Ovary (tissue), 3 donors: ENCODE data around the gene CELF4.

ENCODE experiments used
- EP300 ChIP-seq: sonication (generic); formaldehyde crosslinking; IDR thresholded peaks from one replicate; pipeline ENCODE4 v1.6.1; 2017; ENCODE audit warnings: antibody characterized with exemption
- POLR2A ChIP-seq: fragments of 450-650 bp; IDR thresholded peaks from one replicate; pipeline ENCODE4 v1.6.1; 2017; ENCODE audit warnings: antibody characterized with exemption, mild to moderate bottlenecking, moderate library complexity
- TF ChIP-seq, protein P1 (sequence below), 3 donors: fragments of 450-650 bp in 2 of 3; fragments of 200-600 bp in 1 of 3; IDR thresholded peaks; one replicate each; pipeline versions ENCODE4 v1.5.1 to v1.8.0; 2016 to 2022; ENCODE audit warnings: antibody characterized with exemption in 3 of 3, mild to moderate bottlenecking in 1 of 3
- donor health status: DM: no; HTN: no; CAD: no.

DNA sequence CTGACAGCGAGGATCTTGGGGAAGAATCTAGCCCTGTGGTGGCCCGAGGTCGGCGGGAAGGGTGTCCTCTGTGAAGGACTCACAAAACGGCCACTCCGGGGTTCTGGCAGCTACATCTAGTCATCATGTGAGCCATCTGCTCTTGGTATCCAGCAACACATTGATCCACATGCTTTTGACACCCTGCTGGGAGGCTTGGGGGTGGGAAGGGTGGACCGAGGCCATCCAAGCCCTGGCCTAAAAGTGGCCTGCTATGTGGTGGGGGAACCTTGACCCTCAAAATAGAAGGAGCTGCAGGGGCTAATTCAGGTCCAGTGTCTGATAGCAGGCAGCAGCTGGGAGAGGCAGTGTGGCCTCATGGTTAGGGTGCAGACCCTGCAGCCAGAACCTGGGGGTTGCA lies 145.7 kb downstream of the CELF4 start:
- TF ChIP-seq, protein P1, sequence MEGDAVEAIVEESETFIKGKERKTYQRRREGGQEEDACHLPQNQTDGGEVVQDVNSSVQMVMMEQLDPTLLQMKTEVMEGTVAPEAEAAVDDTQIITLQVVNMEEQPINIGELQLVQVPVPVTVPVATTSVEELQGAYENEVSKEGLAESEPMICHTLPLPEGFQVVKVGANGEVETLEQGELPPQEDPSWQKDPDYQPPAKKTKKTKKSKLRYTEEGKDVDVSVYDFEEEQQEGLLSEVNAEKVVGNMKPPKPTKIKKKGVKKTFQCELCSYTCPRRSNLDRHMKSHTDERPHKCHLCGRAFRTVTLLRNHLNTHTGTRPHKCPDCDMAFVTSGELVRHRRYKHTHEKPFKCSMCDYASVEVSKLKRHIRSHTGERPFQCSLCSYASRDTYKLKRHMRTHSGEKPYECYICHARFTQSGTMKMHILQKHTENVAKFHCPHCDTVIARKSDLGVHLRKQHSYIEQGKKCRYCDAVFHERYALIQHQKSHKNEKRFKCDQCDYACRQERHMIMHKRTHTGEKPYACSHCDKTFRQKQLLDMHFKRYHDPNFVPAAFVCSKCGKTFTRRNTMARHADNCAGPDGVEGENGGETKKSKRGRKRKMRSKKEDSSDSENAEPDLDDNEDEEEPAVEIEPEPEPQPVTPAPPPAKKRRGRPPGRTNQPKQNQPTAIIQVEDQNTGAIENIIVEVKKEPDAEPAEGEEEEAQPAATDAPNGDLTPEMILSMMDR (IDR thresholded peaks at IDR 0.05): no peak
- TF ChIP-seq EP300 (no peak), POLR2A (no peak)
